WTC11 (cell line): ENCODE data around the gene DMPK.

Experiments used
- CTCF ChIP-seq: fragments of 200-600 bp; IDR thresholded peaks from 2 replicates; pipeline ENCODE4 v1.8.0; 2022; ENCODE audit warnings: antibody characterized with exemption
- HMGXB4 ChIP-seq: sonication (generic); formaldehyde crosslinking; IDR thresholded peaks from 2 replicates; pipeline ENCODE4 v1.8.1; 2023; ENCODE audit warnings: mild to moderate bottlenecking, moderate library complexity, missing genetic modification reagents

GRCh38 chr19:45785097-45785496 is 2.8 kb upstream of the DMPK start:
- TF ChIP-seq CTCF (no peak), HMGXB4 (CRISPR knock-in tag) (no peak)
